Measurements from ENCODE around the gene THSD4.
"Not testable (repeated sequence)": the region's sequence is repeated elsewhere in the genome, so short reads cannot be mapped to it uniquely, and the experiment has no call there.

Gene THSD4

DNA sequence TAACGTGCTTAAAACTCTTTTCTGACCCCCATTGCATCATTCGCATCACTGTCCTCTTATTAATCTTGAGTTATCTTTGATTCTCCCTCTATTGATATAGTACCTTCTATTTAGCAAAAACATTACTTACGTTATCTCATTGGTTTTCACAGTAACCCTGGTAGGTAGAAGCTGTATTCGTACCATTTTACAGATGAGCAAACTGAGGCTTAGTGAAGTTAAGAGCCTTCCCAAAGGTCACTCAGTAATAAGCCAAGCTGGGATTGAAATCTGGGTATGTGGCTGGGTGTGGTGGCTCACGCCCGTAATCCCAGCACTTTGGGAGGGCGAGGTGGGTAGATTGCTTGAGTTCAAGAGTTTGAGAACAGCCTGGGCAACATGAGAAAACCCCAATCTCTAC lies 244.0 kb downstream of the THSD4 start:
- DNase-seq, result no peak

GRCh38 chr15:71362556-71362955 lies 247.3 kb downstream of the THSD4 start:
- DNase-seq, result no peak

DNA sequence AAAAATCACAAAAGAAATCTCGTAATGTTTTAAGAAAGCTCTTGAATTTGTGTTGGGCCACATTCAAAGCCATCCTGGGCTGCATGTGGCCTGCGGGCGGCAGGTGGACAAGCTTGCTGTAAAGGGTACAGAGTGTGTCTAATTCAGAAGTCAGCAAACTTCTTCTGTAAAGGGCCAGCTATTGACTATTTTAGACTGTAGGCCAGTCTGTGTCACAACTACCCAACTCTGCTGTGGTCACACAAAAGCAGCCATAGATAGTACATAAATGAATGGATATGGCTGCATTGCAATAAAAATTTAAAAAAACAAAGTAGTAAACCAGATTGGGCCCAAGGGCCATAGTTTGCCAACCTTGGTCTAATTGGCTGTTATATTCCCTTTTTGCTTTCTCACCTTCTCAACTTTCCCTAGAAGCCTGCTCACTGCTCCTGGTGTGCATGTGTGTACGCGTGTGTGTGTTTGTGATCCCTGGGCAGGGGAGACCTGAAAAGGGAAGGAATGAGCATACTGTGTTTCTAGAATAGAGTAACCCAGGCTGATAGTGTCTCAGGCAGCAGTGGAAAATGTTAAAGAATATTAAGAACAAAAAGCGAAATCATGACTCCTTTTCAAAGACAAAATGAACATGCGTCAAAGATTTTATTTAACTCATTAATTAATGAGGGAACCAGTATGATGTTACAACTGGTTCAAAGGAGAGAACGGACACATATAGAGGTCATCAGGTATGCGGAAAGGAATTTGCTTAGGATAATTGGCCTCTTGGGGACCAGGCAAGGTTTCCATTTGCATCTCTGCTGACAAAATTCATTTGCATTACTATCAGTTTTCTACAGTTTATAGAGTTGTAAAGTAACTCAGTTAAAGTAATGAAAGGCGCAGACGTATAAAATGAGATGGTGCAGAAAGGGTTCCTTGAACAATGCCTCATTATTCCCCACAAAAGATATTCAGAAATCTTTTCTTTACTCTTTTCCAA lies 248.0 kb downstream of the THSD4 start:
- no peak for DNase-seq

DNA sequence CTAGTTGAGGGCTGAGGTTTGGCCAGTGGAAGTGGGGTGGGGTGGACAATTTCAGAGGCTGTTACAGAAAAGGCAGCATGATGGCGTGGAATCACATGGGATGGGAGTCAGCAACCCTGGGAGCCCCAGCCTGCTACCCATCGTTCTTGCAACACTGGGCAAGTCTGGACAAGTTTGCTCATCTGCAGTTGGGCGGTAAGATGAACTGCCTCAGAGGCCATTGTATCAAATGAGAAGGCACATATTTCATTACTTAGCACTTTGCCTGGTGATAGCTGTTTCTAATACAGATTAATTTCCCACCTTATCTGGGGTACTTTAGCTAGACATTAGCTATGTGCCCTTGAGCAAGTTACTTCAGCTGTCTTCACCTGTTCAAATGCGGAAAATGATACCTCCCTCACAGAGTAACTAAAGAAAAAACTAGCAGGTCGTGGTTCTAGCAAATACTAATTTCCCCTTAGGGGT lies 248.9 kb downstream of the THSD4 start:
- no peak for DNase-seq

DNA sequence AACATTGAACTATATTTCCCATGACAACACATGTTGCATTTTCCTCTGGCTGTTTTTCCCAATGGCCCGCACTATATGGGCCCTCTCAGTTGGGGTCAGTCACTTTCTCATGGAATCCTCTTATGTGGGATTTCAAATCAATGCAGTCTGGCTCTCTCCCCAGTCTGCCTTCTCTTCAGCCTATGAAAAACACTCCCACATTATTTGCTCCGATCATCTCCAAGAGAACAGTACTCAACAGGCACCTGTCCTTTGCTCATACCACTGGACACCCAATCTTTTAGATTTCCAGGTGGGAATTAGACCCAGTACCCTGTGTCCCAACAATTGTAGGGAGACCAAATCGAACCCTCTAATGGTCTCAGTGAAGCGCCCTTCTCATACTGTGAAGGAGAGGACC lies 251.3 kb downstream of the THSD4 start:
- DNase-seq, result no peak

DNA sequence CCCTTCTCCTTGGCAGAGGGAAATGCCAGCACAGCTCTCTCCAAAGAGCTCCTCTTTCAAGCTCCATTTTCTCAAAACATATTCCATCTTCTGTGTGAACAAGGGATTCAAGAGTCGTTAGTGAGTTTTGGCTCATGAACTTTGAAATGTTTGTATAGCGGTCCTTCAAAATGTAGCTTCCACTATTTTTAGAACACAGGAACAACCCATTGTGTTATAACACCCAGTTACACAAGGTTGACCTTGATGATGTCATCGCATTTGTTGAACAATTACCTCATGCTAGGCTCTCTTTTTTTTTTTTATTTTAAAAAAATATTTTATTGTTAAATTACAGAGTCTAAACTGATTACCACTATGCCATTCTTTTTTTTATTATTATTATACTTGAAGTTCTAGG lies 251.7 kb downstream of the THSD4 start:
- no peak for DNase-seq

GRCh38 chr15:71367737-71368136 lies 252.5 kb downstream of the THSD4 start:
- not testable (repeated sequence) for DNase-seq

GRCh38 chr15:71372769-71373168 lies 257.5 kb downstream of the THSD4 start:
- peak in 1 of 2 donors; percentile 26 for DNase-seq

DNA sequence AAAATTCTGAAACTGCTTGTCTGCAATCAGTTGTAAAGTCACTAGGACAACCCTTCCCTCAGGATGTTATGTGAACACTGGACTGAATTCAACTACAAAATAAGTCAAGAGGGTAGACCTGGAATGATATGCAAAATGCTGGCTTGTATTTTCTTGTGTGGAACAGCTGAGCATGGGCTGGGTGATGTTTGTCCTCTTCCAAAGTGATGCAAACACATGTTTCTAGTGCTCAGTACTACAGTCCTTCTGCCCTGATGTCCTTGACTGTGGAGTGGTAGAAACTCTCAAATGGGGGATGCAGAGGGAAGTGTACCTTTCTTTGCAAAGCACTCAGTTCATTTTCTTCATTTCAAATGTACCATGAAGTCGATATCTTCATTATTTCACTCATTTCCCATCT lies 258.6 kb downstream of the THSD4 start:
- no peak for DNase-seq

- DNase-seq, result no peak
Measured at GRCh38 chr15:71374607-71375352, 259.5 kb downstream of the THSD4 start.

DNA sequence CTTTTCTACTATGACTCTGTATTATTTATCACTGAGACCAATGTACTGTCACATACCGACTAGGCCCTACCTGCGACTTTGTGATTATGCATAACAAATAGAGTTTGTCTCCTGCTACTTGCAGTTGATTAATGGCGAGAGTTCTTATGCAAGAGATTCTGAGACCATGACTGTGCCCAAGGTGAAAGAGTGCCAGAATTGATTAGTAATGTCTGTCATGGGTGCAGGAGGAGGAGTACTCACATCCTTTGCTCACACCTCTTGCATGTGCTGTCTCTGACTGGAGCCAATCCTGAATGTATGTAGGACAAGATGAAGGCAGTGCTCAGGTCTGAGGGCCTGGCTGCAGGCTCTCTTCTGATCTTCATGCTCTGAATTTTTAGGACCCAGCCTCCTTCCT lies 260.7 kb downstream of the THSD4 start:
- no peak for DNase-seq

DNA sequence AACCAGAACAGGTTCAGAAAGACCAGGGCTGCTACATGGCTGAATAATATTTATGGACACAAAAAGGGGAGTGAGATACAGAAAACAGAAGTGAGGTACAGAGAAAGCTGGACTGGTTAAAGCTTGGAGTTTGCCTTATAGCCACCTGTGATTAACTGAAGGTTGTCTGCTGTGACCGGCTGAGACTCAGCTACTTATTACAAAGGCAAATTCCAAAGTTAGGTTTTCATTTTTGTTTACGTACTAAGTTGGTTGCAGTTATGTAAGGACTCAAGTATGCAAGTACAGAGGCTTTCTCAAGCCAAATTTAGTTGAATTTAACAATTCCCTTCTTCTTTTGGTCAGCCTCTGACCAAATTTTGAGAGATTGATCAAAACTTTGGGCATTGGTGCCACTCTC lies 264.6 kb downstream of the THSD4 start:
- no peak for DNase-seq

- no peak for DNase-seq
Measured at GRCh38 chr15:71380345-71380744, 265.1 kb downstream of the THSD4 start.

- DNase-seq, result no peak
Measured at GRCh38 chr15:71384501-71384900, 269.2 kb downstream of the THSD4 start.

- DNase-seq, result no peak
Measured at GRCh38 chr15:71385026-71385425, 269.8 kb downstream of the THSD4 start.

GRCh38 chr15:71385457-71385856 lies 270.2 kb downstream of the THSD4 start:
- no peak for DNase-seq

GRCh38 chr15:71386005-71386404 lies 270.7 kb downstream of the THSD4 start:
- no peak for DNase-seq

DNA sequence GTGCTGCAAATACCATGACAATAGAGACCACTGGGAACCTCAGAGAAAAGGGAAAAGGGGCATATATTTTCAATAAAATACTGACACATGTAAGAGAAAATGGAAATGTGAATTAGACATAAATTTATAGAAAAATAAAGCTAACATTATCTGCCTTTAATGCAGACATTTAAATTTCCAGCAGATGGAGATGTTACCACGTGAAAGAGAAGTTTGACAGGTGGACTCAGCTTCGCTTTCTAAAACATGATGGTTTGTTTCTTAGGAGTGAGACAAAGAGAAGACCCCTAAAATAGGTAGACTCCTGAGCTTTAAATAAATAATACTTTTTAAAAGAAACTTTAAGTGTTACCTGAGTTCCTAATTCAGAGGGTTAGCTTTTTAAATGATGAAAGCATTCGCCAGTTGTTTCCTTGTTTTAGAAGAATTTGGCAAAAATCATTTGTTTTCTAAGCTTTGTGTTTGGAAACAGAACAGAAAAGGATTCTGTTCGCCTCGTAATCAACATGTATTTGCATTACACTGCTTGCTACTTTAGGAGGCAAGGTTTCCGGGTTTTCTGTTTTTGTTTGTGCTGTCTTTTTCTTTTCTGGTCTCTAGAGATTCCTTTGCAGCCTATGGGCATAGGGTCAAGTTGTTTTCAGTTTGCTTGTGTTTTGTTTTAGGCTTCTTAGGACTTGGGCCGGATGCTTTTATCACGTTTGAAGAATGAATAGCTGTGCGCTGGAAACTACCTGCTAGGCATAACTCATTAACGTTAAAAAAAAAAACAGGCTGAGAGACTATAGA lies 271.4 kb downstream of the THSD4 start:
- DNase-seq, result peak in 1 of 2 donors; percentile 30

GRCh38 chr15:71387810-71388209 lies 272.5 kb downstream of the THSD4 start:
- no peak for DNase-seq

GRCh38 chr15:71390096-71390495 lies 274.8 kb downstream of the THSD4 start:
- no peak for DNase-seq

- no peak for DNase-seq
Measured at GRCh38 chr15:71391421-71392088, 276.3 kb downstream of the THSD4 start.

- DNase-seq, result no peak
Measured at GRCh38 chr15:71392861-71393283, 277.6 kb downstream of the THSD4 start.
